Amygdala (tissue), 56 donors: ENCODE results near the gene NR2C1.
"Not testable (repeated sequence)": the region's sequence is repeated elsewhere in the genome, so short reads cannot be mapped to it uniquely, and the experiment has no call there.

Experiments
- DNase-seq, 56 donors: peaks; one replicate each; lab custom pipeline; 2025; lab: John Stamatoyannopoulos, UW

Gene NR2C1

DNA sequence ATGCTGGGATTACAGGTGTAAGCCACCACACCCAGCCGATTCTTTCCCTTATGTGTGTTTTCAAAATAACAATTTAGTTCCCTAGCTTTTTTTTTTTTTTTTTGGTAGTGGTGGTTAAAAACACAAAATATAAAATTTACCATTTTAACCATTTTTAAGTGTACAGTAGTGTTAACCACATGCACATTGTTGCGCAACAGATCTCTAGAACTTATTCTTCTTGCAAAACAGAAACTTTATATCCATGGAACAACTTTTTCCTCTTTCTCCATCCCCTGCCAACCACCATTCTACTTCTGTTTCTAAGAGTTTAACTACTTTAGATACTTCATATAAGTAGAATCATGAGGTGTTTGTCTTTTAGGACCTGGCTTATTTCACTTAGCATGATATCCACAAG, 68.8 kb downstream of the NR2C1 start:
- no peak for DNase-seq

DNA sequence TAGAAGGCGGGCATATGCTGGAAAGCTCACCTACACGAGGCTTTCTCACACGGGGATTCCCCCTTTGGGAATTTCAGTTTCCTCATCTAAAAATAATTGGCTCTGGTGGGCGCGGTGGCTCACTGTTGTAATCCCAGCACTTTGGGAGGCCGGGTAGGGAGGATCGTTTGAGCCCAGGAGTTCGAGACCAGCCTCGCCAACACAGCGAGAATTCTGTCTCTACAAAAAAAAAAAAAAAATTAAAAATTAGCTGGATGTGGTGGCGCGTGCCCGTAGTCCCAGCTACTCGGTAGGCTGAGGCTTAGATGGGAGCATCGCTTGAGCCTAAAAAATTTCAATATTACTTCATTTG, 69.5 kb downstream of the NR2C1 start:
- no peak for DNase-seq

DNA sequence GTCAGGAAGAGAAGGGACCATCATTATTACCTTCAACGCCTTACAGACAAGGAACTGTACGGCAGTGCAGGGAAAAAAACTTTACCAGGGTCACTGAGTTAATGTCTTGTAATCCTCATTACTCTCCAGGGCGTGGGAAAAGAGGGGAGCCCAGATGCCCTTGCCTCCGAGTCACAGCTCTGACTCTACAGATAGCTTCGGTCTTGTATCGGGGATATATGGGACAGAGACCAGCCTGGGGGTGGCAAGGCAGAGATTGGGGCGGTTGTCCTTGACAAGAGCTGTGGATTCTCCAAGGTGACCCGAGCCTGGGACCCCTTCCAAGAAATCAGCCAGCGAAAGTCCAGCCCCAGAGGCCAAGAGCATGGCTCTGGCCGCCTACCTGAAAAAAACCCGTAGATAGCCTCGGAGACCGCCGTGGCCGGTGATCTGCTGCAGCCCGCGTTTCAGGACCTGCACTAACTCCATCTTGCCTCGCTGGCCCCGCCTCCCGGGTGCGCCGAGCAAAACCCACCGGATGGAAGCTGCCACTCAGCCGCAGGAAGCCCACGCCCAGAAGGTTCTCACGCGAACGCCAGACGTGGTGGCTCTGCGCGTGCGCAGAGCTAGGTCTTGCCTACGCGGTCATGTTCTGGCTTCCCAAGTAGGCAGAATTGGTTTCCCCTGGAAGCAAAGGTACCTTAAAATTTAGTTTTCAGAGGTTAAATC, 70.1 kb downstream of the NR2C1 start, which contains the start of gene NDUFA12:
Gene NDUFA12 (minus strand): TSS at position 485 of the 708 bp plus-strand sequence. CDS start 17 bp downstream, at position 468.
- peak; percentile 64 to 96 (median 89) for DNase-seq

DNA sequence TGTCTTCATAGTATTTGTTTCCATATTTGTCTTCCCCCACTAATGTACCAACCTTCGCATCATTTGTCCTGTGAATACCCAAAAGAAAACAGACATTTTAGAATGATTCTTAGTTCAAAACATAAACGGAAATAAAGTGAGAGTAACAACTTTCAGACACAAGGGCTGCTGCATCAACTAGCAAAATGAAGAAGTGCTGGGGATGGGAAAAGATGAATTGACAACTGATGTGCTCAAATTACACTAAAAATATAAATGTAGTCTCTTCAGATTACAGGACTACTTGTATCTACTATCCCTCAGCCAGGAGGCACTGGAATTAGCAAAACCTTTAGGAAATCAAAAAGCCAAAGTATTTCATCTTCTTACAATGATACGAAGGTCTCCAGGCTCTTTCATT, 70.7 kb downstream of the NR2C1 start:
- DNase-seq: no peak

DNA sequence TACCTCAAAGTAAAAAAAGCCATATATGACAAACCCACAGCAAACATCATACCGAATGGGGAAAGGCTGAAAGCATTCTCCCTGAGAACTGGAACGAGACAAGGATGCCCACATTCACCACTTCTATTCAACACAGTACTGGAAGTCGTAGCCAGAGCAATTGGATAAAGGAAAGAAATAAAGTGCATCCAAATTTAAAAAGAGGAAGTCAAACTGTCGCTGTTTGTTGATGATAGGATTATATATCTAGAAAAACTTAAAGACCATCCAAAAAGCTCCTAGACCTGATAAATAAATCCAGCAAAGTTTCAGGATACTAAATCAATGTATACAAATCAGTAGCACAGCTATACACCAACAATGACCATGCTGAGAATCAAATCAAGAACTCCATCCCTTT, 75.1 kb downstream of the NR2C1 start:
- DNase-seq: no peak

DNA sequence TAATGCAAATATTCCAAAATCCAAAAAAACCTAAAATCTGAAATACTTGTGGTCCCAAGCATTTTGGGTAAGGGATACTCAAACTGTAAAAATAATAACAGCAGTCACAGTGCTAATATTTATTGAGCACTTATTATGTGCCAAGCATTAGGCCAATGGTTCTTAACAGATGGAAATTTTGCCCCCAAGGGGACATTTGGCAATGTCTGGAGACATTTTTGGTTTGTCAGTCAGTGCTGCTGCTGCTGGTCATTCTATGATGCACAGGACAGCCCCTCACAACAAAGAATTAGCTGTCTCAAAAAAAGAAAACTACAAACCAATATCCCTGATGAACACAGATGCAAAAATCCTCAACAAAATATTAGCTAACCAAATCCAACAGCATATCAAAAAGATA, 75.7 kb downstream of the NR2C1 start:
- no peak for DNase-seq

DNA sequence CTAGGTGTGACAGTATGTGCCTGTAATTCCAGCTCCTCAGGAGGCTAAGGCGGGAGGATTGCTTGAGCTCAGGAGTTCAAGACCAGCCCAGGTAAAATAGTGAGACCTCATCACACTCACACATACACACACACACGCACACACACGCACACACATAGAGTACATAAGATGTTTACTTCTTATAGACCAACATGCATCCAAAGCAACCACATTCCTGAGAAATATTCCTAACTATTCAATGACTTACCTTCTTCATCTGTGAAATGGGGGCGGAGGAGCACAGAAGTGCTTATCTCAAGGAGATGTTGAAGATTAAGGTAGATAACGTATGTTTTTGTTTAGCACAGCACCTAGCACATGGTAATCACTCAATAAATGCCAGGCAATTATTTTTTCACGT, 76.4 kb downstream of the NR2C1 start:
- DNase-seq: no peak

DNA sequence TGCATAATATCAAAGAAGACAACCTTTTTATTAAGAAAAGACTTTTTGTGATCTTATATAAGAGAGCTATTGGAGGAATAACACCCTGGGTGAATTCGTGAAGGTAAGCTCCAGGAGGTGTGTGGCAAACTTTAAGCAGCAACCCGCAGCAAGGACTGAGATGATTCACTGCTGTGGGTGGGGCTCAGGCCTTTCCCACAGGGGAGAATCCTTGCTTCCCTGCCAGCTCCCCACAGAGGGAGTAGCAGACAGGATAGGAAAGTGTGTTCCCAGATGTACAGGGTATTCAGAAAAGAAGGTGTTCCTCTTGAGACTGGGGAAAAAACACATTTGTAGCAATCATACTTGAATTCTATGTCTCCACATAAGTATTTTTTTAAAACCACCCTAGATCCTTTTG, 79.1 kb downstream of the NR2C1 start:
- DNase-seq: peak in 1 of 56 donors; percentile 1

DNA sequence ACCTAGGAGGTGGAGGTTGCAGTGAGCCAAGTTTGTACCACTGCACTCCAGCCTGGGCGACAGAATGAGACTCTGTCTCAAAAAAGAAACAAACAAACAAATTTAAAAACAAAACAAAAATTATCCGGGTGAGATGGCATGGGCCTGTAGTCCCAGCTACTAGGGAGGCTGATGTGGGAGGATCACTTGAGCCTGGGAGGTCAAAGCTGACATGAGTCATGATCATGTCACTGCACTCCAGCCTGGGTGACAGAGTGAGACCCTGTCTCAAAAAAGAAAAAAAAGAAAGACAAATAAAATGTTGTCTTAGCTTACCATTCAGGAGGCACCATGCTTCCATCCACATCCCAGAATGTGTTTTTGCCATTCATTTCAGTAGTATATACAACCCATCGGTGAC, 79.6 kb downstream of the NR2C1 start:
- DNase-seq: not testable (repeated sequence)

DNA sequence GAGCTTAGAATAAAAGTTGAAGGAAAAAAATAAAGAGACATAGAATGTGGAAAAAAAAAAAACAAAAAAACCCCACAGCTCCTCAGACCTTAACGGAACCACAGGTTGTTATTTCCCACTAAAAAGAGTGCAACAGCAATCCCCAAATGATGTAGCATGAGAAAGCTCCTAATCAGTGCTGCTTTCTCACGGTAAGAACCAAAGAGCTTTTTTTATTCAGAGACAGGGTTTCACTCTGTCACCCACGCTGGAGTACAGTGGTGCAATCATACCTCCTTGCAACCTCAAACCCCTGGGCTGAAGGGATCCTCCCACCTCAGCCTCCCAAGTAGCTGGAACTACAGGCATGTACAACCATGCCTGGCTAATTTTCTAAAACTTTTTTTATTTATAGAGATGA, 83.2 kb downstream of the NR2C1 start:
- DNase-seq: no peak

DNA sequence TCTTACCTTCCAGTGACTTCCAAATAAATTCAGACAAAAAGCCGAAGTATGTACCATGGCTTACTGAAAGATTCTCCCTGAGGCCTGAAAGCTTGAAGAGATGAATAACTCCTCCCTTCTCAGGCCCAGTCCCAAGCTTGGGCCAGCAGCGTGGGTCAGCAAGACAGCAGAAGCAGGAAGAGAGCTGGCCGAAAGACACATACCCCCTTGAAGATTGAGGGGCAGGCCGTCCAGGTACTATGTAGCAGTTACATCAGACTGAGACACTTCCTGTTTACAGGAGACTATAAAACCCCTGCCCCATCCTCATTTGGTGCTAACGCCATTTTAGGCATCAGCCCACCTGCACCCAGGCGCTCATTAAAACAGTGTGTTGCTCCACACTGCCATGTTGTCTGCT, 84.9 kb downstream of the NR2C1 start:
- no peak for DNase-seq

DNA sequence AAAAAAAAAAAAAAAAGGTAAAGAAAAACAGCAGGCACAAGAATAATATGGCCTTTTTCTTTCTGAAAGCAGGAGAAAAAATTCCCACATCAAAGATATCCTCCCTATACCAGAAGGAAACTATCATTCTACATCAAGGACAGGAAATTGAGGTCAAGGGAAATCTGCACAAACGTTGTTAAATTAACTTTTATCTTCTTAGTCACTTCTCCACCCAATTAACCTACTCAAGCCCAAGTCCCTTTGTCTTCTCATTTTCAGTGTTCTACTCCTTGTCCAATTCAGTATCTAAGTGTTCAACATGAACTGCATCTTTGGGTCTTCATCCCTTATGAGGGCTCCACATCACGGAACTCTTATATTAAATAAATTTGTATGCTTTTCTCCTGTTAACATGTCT, 85.6 kb downstream of the NR2C1 start:
- no peak for DNase-seq

DNA sequence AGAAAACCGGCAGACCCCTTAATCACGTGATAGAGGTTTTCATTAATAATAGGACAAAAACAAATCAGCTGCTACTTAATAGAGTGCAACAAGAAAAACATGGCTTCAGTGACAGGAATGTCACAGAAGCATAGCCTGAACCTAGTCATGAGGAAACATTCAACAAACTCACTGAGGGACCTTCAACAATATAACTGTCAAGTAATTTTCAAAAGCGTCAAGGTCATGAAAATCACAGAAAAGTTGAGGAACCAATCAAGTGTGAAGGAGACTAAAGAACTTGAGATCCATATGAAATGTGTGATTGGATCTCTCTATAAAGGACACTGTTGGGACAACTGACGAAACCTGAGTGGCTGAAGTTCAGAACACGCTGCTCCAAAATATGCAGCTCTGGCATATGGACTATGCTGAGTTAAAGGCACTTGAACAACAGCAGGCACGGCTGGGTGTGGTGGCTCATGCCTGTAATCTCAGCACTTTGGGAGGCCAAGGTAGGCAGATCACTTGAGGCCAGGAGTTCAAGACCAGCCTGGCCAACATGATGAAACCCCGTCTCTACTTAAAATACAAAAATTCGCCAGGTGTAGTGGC, 86.2 kb downstream of the NR2C1 start:
- no peak for DNase-seq

DNA sequence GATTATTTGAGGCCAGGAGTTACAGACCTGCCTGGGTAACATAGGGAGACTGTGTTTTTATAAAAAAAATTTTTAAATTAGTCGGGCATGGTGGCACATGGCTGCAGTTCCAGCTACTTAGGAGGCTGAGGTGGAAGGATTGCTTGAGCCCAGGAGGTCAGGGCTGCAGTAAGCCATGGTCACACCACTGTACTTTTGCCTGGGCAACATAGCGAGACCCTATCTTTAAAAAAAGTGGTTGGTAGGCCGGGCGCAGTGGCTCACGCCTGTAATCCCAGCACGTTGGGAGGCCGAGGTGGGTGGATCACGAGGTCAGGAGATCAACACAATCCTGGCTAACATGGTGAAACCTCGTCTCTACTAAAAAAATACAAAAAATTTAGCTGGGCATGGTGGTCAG, 88.3 kb downstream of the NR2C1 start:
- DNase-seq: not testable (repeated sequence)

DNA sequence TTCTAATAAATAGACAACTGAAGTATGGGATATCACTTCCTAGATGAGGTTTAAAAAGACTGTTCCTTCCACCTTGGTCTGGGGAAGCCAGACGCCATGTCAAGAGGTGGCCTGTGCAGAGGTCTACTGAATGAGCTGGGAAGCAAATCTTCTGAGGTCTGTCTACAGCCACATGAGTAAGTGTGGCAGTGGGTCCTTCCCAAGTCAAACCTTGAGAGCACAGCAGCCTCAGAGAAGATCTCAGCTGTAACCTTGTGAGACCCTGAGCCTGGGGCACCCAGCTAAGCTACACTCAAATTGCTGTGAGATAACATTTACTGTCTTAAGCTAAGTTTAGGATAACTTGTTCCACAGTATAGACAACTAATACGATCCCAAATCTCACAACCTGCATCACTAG, 90.1 kb downstream of the NR2C1 start:
- no peak for DNase-seq

DNA sequence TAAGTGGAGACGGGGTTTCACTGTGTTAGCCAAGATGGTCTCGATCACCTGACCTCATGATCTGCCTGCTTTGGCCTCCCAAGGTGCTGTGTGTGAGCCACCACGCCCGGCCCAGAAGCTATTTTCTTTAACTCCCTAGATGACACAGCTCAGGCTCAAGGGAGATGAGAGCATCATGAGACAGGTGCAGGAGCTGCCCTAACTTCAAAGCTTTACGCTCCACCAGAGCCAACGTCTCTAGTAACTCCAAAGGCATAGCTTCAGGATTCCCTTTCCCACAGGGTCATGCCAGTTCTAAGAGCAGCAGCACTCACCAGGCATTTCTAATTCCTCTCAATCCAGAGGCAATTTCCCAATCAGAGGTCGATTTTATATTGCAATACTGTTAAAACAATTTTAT, 91.0 kb downstream of the NR2C1 start:
- DNase-seq: no peak

DNA sequence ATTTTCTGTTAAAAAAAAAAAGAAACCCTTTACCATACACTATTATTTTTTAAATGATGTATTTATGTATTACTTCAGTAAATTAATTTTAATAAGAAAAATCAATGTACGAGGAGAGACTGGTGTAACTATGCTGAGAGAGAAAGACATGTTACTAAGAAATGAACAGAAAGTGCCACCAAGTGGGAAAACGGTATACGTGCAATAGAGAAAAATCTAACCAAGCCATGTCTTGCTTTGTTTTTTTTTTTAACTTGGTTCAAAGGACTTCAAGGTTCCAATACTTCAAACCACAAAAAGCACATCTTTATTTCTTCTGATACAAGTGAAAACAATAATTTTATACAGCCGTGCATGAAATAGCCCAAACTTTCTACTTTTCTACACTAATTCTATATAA, 92.8 kb downstream of the NR2C1 start:
- peak in 1 of 56 donors; percentile 9 for DNase-seq

DNA sequence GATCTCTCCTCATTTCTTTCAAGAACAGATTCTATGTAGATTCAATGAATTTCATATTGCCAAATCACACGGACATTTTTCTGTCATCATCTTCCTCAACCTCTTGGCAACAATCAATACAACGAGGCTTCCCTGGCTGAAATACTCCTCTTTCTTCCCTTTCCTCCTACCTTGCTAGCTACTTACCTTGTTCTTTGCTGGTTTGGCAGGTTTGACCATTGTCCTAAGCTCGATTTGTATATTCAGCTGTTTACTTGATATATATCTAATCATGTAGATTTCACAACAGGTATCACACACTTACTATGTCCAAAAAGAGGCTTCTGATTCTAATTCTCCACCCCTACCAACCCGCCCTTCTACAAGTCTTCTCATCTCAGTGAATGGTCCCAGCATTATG, 93.5 kb downstream of the NR2C1 start:
- no peak for DNase-seq

DNA sequence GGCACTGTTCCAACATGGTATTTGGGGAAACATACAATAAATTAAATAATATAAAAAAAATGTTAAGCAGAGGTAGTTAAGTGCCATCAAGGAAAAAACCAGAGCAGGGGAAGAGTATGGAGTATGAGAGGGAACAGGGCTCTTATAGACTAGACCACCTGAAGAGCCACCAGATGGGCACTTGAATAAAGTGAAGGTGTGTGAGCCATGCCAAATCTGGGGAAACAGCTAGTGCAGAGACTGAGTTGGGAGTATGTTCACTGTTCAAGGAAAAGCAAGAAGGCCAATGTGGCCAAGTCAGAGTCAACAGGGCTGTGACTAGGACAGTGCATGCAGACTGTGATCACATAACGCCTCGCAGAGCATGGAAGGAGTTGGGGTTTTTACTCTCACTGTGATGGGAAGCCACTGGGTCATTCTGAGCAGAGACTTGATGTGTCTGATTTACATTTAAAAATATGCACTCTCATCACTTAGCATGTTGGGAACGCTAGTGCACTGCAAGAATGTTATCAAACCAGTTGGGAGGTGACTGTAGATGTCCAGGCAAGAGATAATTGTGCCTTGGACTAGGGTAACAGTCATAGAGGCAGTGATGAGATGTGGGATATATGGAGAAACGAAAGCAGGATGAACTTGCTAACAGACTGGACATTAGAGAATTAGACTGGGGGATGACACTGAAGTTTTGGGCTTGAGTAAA, 95.5 kb downstream of the NR2C1 start:
- no peak for DNase-seq

DNA sequence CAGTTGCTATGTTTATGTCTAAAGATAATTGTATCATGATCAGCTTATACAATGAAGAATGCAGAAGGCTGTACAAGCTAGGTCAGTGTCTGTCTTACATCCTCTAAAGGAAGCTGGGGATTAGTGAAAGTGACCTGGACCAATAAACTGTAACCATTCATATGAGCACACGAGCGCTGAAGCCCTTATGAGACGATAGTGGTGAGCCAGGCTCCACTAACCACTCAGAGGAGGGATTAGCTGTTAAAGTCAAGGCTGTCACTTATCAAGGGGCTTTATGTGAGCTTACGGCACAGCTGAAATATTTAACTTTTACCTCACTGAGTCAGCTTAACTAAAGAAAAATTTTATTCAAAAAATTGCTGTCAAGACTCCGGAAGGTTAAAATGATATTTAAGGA, 100.2 kb downstream of the NR2C1 start:
- no peak for DNase-seq

DNA sequence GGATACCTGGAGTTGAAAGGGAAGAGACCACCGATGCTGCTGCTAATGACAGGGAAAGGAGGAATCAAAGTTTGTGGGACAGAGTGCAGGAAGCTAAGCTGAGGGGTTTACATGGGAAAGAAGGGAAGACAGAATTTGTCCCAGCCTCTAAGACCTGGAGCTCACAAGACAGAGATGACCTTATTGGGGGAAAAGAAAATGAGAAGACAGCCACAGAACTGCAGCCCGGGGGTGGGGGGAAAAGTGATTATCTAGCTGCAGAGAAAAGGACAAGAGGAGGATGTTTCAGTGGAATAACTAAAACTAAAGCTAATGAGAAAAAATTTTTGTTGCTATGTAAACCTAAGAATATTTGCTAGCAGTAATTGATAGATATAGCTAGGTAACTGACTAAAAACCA, 100.6 kb downstream of the NR2C1 start:
- DNase-seq: no peak

DNA sequence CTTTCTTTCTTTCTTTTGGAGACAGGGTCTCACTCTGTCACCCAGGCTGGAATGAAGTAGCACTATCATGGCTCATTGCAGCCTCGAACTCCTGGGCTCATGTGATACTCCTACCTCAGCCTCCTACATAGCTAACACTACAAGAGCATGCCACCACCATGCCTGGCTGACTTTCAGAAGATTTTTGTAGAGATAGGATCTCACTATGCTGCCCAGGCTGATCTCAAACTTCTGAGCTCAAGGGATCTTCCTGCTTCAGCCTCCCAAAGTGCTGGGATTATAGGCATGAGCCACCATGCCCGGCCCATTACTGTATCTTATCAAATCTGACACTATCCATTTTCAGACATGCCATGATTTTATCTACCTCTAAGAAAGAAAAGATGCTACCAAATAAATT, 101.5 kb downstream of the NR2C1 start:
- no peak for DNase-seq
